OCI-LY7 (cell line): ENCODE data around the gene PTGDS.

Experiments used
- EZH2phosphoT487 ChIP-seq: fragments of 200-600 bp; sonication (generic); IDR thresholded peaks from 2 replicates; pipeline ENCODE4 v1.6.1; 2018; ENCODE audit warnings: low read depth, borderline replicate concordance, mild to moderate bottlenecking, mixed run types, antibody characterized with exemption, low read length, moderate library complexity, mixed read lengths
- TF ChIP-seq, protein P1 (sequence below): fragments of 200-600 bp; sonication (generic); conservative IDR thresholded peaks from 2 replicates; pipeline ENCODE4 v1.5.1; 2014; ENCODE audit warnings: mild to moderate bottlenecking, antibody characterized with exemption, low read length, moderate library complexity, mixed read lengths

DNA sequence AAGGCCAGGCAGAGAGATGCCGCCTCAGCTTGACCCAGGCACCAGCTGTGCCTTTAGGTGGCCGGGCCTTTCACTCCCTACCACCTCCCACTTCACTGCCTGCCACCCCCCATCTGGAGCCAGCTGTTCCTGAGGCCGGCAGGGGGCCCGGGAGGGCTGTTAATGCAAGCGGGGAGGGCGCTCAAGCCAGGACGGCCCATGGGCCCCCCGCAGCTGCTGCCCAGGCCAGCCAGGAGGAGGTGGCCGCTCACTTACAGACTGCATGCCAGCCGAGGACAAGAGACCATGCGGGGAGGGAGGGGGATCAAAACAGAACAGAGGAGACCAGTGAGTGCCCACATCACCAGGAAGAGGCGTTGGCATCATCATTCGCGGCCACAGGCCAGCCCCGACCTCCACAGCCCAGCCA, 46.3 kb downstream of the PTGDS start:
- TF ChIP-seq, protein P1, sequence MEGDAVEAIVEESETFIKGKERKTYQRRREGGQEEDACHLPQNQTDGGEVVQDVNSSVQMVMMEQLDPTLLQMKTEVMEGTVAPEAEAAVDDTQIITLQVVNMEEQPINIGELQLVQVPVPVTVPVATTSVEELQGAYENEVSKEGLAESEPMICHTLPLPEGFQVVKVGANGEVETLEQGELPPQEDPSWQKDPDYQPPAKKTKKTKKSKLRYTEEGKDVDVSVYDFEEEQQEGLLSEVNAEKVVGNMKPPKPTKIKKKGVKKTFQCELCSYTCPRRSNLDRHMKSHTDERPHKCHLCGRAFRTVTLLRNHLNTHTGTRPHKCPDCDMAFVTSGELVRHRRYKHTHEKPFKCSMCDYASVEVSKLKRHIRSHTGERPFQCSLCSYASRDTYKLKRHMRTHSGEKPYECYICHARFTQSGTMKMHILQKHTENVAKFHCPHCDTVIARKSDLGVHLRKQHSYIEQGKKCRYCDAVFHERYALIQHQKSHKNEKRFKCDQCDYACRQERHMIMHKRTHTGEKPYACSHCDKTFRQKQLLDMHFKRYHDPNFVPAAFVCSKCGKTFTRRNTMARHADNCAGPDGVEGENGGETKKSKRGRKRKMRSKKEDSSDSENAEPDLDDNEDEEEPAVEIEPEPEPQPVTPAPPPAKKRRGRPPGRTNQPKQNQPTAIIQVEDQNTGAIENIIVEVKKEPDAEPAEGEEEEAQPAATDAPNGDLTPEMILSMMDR: no peak
- no peak for TF ChIP-seq EZH2phosphoT487
